ENCODE data around the gene SSBP1. TPM values are rescaled to one million over a fixed set of nuclear protein-coding genes. Genes with fewer than 3 reads are reported as not detected.

Gene SSBP1
- total RNA-seq, 1 experiment from 2014 or later = 245 TPM

DNA sequence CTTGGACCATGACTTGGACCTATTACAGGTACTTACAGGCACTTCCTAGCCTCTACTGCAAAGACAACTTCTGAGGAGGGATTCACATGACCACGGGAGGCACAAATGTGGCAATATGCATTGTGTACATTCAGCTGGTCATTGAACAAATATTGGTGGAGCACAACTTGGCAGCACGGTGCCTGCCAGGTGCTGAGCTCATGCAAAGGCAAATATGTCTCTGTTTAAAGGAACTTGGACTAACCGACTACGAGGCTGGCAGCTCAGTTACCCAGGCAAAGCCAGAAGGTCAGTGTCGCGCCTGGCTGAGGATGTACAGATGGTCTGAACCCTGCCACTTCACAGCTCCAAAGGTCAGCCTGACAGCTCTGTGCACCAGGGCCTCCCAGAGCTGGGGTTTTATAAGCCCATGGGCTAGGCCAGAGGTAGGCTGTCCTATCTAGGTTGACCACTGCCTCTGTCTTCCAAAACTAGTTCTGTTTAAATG lies 42.3 kb upstream of the SSBP1 start:
- Mint-ChIP-seq H3K36me3 (no peaks in the 10 kb centered on the region), H3K4me1 (peaks cover 57% of the 10 kb centered on the region), H3K27ac (0 out of 2 replicates have a peak overlapping the region, but pooled peaks have one; percentile 5), H3K27me3 (ENCODE audit: low read depth) (no peaks in the 10 kb centered on the region; the same call in 1 of the 2 replicates), H3K9me3 (no peaks in the 10 kb centered on the region), H3K4me3 (no peak overlapping the region)
- ChIA-PET POLR2A (no interaction called here), CTCF (interaction anchor here (0.7 to 0.8 kb wide), 2 partner anchors 42 to 70 kb away, joined by 3 read pairs; partner anchors contain the start of gene SSBP1)
- ATAC-seq (no peak), DNase-seq (ENCODE audit: low spot score) (no peak)
- TF ChIP-seq SMAD4 (CRISPR knock-in tag; IDR thresholded peaks at IDR 0.05) (no peak), ZNF416 (CRISPR knock-in tag; IDR thresholded peaks at IDR 0.05) (no peak), IRF2 (CRISPR knock-in tag; IDR thresholded peaks at IDR 0.05; ENCODE audit: borderline replicate concordance, low read depth) (no peak), MYBL2 (CRISPR knock-in tag; IDR thresholded peaks at IDR 0.05) (no peak), ZNF423 (CRISPR knock-in tag; IDR thresholded peaks at IDR 0.05) (no peak), SOX15 (CRISPR knock-in tag; IDR thresholded peaks at IDR 0.05) (no peak), ZBTB21 (CRISPR knock-in tag; IDR thresholded peaks at IDR 0.05; ENCODE audit: borderline replicate concordance) (no peak), FOXP1 (CRISPR knock-in tag; IDR thresholded peaks at IDR 0.05; ENCODE audit: borderline replicate concordance) (no peak)
- TF ChIP-seq, protein P1, sequence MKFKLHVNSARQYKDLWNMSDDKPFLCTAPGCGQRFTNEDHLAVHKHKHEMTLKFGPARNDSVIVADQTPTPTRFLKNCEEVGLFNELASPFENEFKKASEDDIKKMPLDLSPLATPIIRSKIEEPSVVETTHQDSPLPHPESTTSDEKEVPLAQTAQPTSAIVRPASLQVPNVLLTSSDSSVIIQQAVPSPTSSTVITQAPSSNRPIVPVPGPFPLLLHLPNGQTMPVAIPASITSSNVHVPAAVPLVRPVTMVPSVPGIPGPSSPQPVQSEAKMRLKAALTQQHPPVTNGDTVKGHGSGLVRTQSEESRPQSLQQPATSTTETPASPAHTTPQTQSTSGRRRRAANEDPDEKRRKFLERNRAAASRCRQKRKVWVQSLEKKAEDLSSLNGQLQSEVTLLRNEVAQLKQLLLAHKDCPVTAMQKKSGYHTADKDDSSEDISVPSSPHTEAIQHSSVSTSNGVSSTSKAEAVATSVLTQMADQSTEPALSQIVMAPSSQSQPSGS (CRISPR knock-in tag; IDR thresholded peaks at IDR 0.05; ENCODE audit: borderline replicate concordance, low read depth) = no peak
- TF ChIP-seq, protein P2, sequence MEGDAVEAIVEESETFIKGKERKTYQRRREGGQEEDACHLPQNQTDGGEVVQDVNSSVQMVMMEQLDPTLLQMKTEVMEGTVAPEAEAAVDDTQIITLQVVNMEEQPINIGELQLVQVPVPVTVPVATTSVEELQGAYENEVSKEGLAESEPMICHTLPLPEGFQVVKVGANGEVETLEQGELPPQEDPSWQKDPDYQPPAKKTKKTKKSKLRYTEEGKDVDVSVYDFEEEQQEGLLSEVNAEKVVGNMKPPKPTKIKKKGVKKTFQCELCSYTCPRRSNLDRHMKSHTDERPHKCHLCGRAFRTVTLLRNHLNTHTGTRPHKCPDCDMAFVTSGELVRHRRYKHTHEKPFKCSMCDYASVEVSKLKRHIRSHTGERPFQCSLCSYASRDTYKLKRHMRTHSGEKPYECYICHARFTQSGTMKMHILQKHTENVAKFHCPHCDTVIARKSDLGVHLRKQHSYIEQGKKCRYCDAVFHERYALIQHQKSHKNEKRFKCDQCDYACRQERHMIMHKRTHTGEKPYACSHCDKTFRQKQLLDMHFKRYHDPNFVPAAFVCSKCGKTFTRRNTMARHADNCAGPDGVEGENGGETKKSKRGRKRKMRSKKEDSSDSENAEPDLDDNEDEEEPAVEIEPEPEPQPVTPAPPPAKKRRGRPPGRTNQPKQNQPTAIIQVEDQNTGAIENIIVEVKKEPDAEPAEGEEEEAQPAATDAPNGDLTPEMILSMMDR (IDR thresholded peaks at IDR 0.05) = no peak
- TF ChIP-seq, protein P3, sequence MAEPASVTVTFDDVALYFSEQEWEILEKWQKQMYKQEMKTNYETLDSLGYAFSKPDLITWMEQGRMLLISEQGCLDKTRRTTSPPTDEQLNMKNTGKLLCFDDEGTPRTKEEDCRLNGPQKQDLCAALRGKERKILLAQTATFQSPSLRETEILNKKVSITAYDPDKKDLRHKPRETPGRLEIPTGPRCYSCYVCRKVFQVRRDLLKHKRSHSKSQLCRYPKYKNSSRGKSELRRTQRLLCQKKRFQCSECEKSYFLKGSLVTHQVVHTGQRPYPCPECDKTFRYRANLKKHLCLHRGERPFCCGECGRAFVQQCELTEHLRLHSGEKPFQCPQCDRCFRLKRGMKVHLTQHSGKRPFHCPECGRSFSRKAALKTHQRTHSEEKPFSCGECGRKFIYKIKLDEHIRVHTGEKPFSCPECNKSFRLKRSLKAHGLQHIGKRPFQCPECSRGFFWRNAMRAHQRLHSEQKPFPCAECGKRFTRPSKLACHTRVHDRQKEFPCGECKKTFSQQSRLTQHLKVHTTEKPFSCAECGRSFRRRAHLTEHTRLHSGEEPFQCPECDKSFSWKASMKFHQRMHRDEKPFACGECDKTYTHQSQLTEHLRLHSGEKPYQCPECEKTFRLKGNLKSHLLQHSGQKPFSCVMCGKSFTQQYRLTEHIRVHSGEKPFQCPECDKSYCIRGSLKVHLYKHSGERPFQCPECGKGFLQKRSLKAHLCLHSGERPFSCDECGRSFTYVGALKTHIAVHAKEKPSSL (CRISPR knock-in tag; conservative IDR thresholded peaks at IDR 0.05) = no peak
- TF ChIP-seq, protein P4, sequence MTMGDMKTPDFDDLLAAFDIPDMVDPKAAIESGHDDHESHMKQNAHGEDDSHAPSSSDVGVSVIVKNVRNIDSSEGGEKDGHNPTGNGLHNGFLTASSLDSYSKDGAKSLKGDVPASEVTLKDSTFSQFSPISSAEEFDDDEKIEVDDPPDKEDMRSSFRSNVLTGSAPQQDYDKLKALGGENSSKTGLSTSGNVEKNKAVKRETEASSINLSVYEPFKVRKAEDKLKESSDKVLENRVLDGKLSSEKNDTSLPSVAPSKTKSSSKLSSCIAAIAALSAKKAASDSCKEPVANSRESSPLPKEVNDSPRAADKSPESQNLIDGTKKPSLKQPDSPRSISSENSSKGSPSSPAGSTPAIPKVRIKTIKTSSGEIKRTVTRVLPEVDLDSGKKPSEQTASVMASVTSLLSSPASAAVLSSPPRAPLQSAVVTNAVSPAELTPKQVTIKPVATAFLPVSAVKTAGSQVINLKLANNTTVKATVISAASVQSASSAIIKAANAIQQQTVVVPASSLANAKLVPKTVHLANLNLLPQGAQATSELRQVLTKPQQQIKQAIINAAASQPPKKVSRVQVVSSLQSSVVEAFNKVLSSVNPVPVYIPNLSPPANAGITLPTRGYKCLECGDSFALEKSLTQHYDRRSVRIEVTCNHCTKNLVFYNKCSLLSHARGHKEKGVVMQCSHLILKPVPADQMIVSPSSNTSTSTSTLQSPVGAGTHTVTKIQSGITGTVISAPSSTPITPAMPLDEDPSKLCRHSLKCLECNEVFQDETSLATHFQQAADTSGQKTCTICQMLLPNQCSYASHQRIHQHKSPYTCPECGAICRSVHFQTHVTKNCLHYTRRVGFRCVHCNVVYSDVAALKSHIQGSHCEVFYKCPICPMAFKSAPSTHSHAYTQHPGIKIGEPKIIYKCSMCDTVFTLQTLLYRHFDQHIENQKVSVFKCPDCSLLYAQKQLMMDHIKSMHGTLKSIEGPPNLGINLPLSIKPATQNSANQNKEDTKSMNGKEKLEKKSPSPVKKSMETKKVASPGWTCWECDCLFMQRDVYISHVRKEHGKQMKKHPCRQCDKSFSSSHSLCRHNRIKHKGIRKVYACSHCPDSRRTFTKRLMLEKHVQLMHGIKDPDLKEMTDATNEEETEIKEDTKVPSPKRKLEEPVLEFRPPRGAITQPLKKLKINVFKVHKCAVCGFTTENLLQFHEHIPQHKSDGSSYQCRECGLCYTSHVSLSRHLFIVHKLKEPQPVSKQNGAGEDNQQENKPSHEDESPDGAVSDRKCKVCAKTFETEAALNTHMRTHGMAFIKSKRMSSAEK (CRISPR knock-in tag; IDR thresholded peaks at IDR 0.05; ENCODE audit: borderline replicate concordance) = no peak
- TF ChIP-seq, protein P5, sequence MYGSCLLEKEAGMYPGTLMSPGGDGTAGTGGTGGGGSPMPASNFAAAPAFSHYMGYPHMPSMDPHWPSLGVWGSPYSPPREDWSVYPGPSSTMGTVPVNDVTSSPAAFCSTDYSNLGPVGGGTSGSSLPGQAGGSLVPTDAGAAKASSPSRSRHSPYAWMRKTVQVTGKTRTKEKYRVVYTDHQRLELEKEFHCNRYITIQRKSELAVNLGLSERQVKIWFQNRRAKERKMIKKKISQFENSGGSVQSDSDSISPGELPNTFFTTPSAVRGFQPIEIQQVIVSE (CRISPR knock-in tag; IDR thresholded peaks at IDR 0.05; ENCODE audit: borderline replicate concordance) = no peak
- TF ChIP-seq, protein P6, sequence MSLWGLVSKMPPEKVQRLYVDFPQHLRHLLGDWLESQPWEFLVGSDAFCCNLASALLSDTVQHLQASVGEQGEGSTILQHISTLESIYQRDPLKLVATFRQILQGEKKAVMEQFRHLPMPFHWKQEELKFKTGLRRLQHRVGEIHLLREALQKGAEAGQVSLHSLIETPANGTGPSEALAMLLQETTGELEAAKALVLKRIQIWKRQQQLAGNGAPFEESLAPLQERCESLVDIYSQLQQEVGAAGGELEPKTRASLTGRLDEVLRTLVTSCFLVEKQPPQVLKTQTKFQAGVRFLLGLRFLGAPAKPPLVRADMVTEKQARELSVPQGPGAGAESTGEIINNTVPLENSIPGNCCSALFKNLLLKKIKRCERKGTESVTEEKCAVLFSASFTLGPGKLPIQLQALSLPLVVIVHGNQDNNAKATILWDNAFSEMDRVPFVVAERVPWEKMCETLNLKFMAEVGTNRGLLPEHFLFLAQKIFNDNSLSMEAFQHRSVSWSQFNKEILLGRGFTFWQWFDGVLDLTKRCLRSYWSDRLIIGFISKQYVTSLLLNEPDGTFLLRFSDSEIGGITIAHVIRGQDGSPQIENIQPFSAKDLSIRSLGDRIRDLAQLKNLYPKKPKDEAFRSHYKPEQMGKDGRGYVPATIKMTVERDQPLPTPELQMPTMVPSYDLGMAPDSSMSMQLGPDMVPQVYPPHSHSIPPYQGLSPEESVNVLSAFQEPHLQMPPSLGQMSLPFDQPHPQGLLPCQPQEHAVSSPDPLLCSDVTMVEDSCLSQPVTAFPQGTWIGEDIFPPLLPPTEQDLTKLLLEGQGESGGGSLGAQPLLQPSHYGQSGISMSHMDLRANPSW (CRISPR knock-in tag; conservative IDR thresholded peaks at IDR 0.05; ENCODE audit: low read depth) = no peak

Data from WTC11 (cell line).